ENCODE measurements around the gene ATP11B. TPM values are rescaled to one million over a fixed set of nuclear protein-coding genes. Genes with fewer than 3 reads are reported as not detected.

Gene ATP11B
- total RNA-seq = 97.5 and 98.3 TPM in 2 replicates

- H3K36me3 Mint-ChIP-seq (ENCODE audit: low read depth) = peaks cover 29% of the 10 kb centered on the region
Observed at GRCh38 chr3:182792901-182793662, at the start of gene ATP11B. ATP11B (plus strand) TSS chr3:182793504; CDS start chr3:182793760, 256 bp downstream.

GRCh38 chr3:182746959-182747358 lies 46.3 kb upstream of the ATP11B start:
- no peak for DNase-seq (ENCODE audit: low spot score)
- intact Hi-C loops (cut with micrococcal nuclease) = no loop called here
- Mint-ChIP-seq H3K36me3 (ENCODE audit: low read depth) (no peaks in the 10 kb centered on the region), H3K4me1 (ENCODE audit: low read depth) (no peaks in the 10 kb centered on the region), H3K27me3 (ENCODE audit: low read depth) (peaks cover 6% of the 10 kb centered on the region), H3K4me3 (ENCODE audit: low read depth) (no peak overlapping the region), H3K9me3 (no peaks in the 10 kb centered on the region), H3K27ac (no peak overlapping the region)

More at GRCh38 chr3:182792901-182793662, at the start of gene ATP11B:
- intact Hi-C loops (cut with micrococcal nuclease) = loop anchor here (5.0 to 10.0 kb wide), 4 partner anchors 69 to 642 kb away; partner anchors contain the start of gene MCCC1
- Mint-ChIP-seq H3K4me3 (ENCODE audit: low read depth) (peak within 1 kb of the TSS; percentile 97), H3K4me1 (ENCODE audit: low read depth) (peaks cover 29% of the 10 kb centered on the region), H3K27ac (peak within 1 kb of the TSS; percentile 97), H3K9me3 (no peaks in the 10 kb centered on the region), H3K27me3 (ENCODE audit: low read depth) (no peaks in the 10 kb centered on the region)
- DNase-seq (ENCODE audit: low spot score) = peak; percentile 75

- H3K27ac Mint-ChIP-seq = no peak overlapping the region
- H3K9me3 Mint-ChIP-seq = no peaks in the 10 kb centered on the region
- no peak for DNase-seq (ENCODE audit: low spot score)
- no peaks in the 10 kb centered on the region for H3K4me1 Mint-ChIP-seq (ENCODE audit: low read depth)
- H3K27me3 Mint-ChIP-seq (ENCODE audit: low read depth) = peaks cover 19% of the 10 kb centered on the region
- intact Hi-C loops (cut with micrococcal nuclease) = no loop called here
- H3K4me3 Mint-ChIP-seq (ENCODE audit: low read depth) = no peak overlapping the region
- H3K36me3 Mint-ChIP-seq (ENCODE audit: low read depth) = no peaks in the 10 kb centered on the region
Observed at GRCh38 chr3:182755308-182755707, 38.0 kb upstream of the ATP11B start.

- intact Hi-C loops (cut with micrococcal nuclease) = no loop called here
- DNase-seq (ENCODE audit: low spot score) = no peak
- H3K27me3 Mint-ChIP-seq (ENCODE audit: low read depth) = peaks cover 18% of the 10 kb centered on the region
- no peaks in the 10 kb centered on the region for H3K4me1 Mint-ChIP-seq (ENCODE audit: low read depth)
- H3K4me3 Mint-ChIP-seq (ENCODE audit: low read depth) = no peak overlapping the region
- H3K36me3 Mint-ChIP-seq (ENCODE audit: low read depth) = no peaks in the 10 kb centered on the region
- H3K27ac Mint-ChIP-seq = no peak overlapping the region
- H3K9me3 Mint-ChIP-seq = no peaks in the 10 kb centered on the region
Observed at GRCh38 chr3:182755712-182756111, 37.6 kb upstream of the ATP11B start.

GRCh38 chr3:182760576-182761164 lies 32.6 kb upstream of the ATP11B start:
- intact Hi-C loops (cut with micrococcal nuclease) = no loop called here
- Mint-ChIP-seq H3K36me3 (ENCODE audit: low read depth) (no peaks in the 10 kb centered on the region), H3K27me3 (ENCODE audit: low read depth) (peaks cover 26% of the 10 kb centered on the region), H3K4me3 (ENCODE audit: low read depth) (no peak overlapping the region), H3K27ac (no peak overlapping the region), H3K4me1 (ENCODE audit: low read depth) (no peaks in the 10 kb centered on the region), H3K9me3 (no peaks in the 10 kb centered on the region)
- no peak for DNase-seq (ENCODE audit: low spot score)

- Mint-ChIP-seq H3K4me1 (ENCODE audit: low read depth) (no peaks in the 10 kb centered on the region), H3K9me3 (no peaks in the 10 kb centered on the region), H3K27me3 (ENCODE audit: low read depth) (peaks cover 22% of the 10 kb centered on the region), H3K4me3 (ENCODE audit: low read depth) (no peak overlapping the region), H3K27ac (no peak overlapping the region), H3K36me3 (ENCODE audit: low read depth) (no peaks in the 10 kb centered on the region)
- intact Hi-C loops (cut with micrococcal nuclease) = no loop called here
- DNase-seq (ENCODE audit: low spot score) = no peak
Observed at GRCh38 chr3:182763896-182764295, 29.4 kb upstream of the ATP11B start.

GRCh38 chr3:182765287-182765686 lies 28.0 kb upstream of the ATP11B start:
- no peak overlapping the region for H3K27ac Mint-ChIP-seq
- intact Hi-C loops (cut with micrococcal nuclease) = no loop called here
- H3K9me3 Mint-ChIP-seq = no peaks in the 10 kb centered on the region
- no peak for DNase-seq (ENCODE audit: low spot score)
- H3K4me1 Mint-ChIP-seq (ENCODE audit: low read depth) = no peaks in the 10 kb centered on the region
- no peak overlapping the region for H3K4me3 Mint-ChIP-seq (ENCODE audit: low read depth)
- H3K27me3 Mint-ChIP-seq (ENCODE audit: low read depth) = peaks cover 22% of the 10 kb centered on the region
- H3K36me3 Mint-ChIP-seq (ENCODE audit: low read depth) = no peaks in the 10 kb centered on the region

GRCh38 chr3:182766099-182766498 lies 27.2 kb upstream of the ATP11B start:
- no peak overlapping the region for H3K4me3 Mint-ChIP-seq (ENCODE audit: low read depth)
- peaks cover 22% of the 10 kb centered on the region for H3K27me3 Mint-ChIP-seq (ENCODE audit: low read depth)
- H3K27ac Mint-ChIP-seq = no peak overlapping the region
- intact Hi-C loops (cut with micrococcal nuclease) = no loop called here
- H3K4me1 Mint-ChIP-seq (ENCODE audit: low read depth) = no peaks in the 10 kb centered on the region
- DNase-seq (ENCODE audit: low spot score) = no peak
- no peaks in the 10 kb centered on the region for H3K36me3 Mint-ChIP-seq (ENCODE audit: low read depth)
- no peaks in the 10 kb centered on the region for H3K9me3 Mint-ChIP-seq

- H3K4me1 Mint-ChIP-seq (ENCODE audit: low read depth) = no peaks in the 10 kb centered on the region
- no peak overlapping the region for H3K27ac Mint-ChIP-seq
- peaks cover 32% of the 10 kb centered on the region for H3K27me3 Mint-ChIP-seq (ENCODE audit: low read depth)
- DNase-seq (ENCODE audit: low spot score) = no peak
- H3K36me3 Mint-ChIP-seq (ENCODE audit: low read depth) = no peaks in the 10 kb centered on the region
- no peak overlapping the region for H3K4me3 Mint-ChIP-seq (ENCODE audit: low read depth)
- intact Hi-C loops (cut with micrococcal nuclease) = no loop called here
- H3K9me3 Mint-ChIP-seq = no peaks in the 10 kb centered on the region
Observed at GRCh38 chr3:182768413-182768812, 24.9 kb upstream of the ATP11B start.

GRCh38 chr3:182769673-182770072 lies 23.6 kb upstream of the ATP11B start:
- no peaks in the 10 kb centered on the region for H3K36me3 Mint-ChIP-seq (ENCODE audit: low read depth)
- H3K27me3 Mint-ChIP-seq (ENCODE audit: low read depth) = peaks cover 35% of the 10 kb centered on the region
- intact Hi-C loops (cut with micrococcal nuclease) = no loop called here
- H3K27ac Mint-ChIP-seq = no peak overlapping the region
- DNase-seq (ENCODE audit: low spot score) = no peak
- H3K4me3 Mint-ChIP-seq (ENCODE audit: low read depth) = no peak overlapping the region
- no peaks in the 10 kb centered on the region for H3K4me1 Mint-ChIP-seq (ENCODE audit: low read depth)
- no peaks in the 10 kb centered on the region for H3K9me3 Mint-ChIP-seq

- Mint-ChIP-seq H3K27ac (no peak overlapping the region), H3K4me1 (ENCODE audit: low read depth) (peaks cover 24% of the 10 kb centered on the region), H3K36me3 (ENCODE audit: low read depth) (no peaks in the 10 kb centered on the region), H3K27me3 (ENCODE audit: low read depth) (peaks cover 17% of the 10 kb centered on the region), H3K4me3 (ENCODE audit: low read depth) (no peak overlapping the region), H3K9me3 (no peaks in the 10 kb centered on the region)
- intact Hi-C loops (cut with micrococcal nuclease) = no loop called here
- DNase-seq (ENCODE audit: low spot score) = no peak
Observed at GRCh38 chr3:182782149-182782548, 11.2 kb upstream of the ATP11B start.

GRCh38 chr3:182783106-182783505 lies 10.2 kb upstream of the ATP11B start:
- no peak for DNase-seq (ENCODE audit: low spot score)
- Mint-ChIP-seq H3K36me3 (ENCODE audit: low read depth) (no peaks in the 10 kb centered on the region), H3K27me3 (ENCODE audit: low read depth) (peaks cover 19% of the 10 kb centered on the region), H3K27ac (no peak overlapping the region), H3K4me3 (ENCODE audit: low read depth) (no peak overlapping the region), H3K9me3 (no peaks in the 10 kb centered on the region), H3K4me1 (ENCODE audit: low read depth) (peaks cover 25% of the 10 kb centered on the region)
- intact Hi-C loops (cut with micrococcal nuclease) = no loop called here

- peaks cover 29% of the 10 kb centered on the region for H3K4me1 Mint-ChIP-seq (ENCODE audit: low read depth)
- intact Hi-C loops (cut with micrococcal nuclease) = no loop called here
- H3K27ac Mint-ChIP-seq = no peak overlapping the region
- H3K9me3 Mint-ChIP-seq = no peaks in the 10 kb centered on the region
- H3K36me3 Mint-ChIP-seq (ENCODE audit: low read depth) = no peaks in the 10 kb centered on the region
- H3K27me3 Mint-ChIP-seq (ENCODE audit: low read depth) = peaks cover 19% of the 10 kb centered on the region
- DNase-seq (ENCODE audit: low spot score) = no peak
- H3K4me3 Mint-ChIP-seq (ENCODE audit: low read depth) = no peak overlapping the region
Observed at GRCh38 chr3:182784542-182784941, 8.8 kb upstream of the ATP11B start.

All from activated T-helper 2 cell treated with anti-CD3 and anti-CD28 coated beads, Interferon-gamma antibody, Interleukin-2, Interleukin-4, amounts not matched to agents 10 μg/mL and 5 μg/mL and 100 μg/mL, durations not matched to agents 14 hours and 24 hours and 36 hours (primary cell).